Mucosa of rectum (tissue), 2 donors: Measurements from ENCODE around the gene HLA-DPB1.
"Not testable (repeated sequence)": the region's sequence is repeated elsewhere in the genome, so short reads cannot be mapped to it uniquely, and the experiment has no call there.

Source experiments
- H3K27ac ChIP-seq, 2 donors: one replicate each; pipeline ENCODE4 v1.7.0; 2013; ENCODE audit warnings: inconsistent platforms in 2 of 2, low read depth in 2 of 2, low read length in 2 of 2
- H3K27me3 ChIP-seq, 2 donors: one replicate each; pipeline ENCODE4 v1.7.0; 2013; ENCODE audit warnings: low read length in 2 of 2; ENCODE audit not compliant: control insufficient read depth in 2 of 2, insufficient read depth in 2 of 2
- H3K36me3 ChIP-seq, 2 donors: one replicate each; pipeline ENCODE4 v1.7.0; 2013; ENCODE audit warnings: low read length in 2 of 2; ENCODE audit not compliant: control insufficient read depth in 2 of 2, insufficient read depth in 2 of 2
- H3K4me1 ChIP-seq, 2 donors: one replicate each; pipeline ENCODE4 v1.7.0; 2013; ENCODE audit warnings: low read length in 2 of 2, mild to moderate bottlenecking in 1 of 2; ENCODE audit not compliant: control insufficient read depth in 2 of 2, insufficient read depth in 2 of 2
- H3K4me3 ChIP-seq, 2 donors: one replicate each; pipeline ENCODE4 v1.7.0; 2013; ENCODE audit warnings: low read length in 2 of 2
- H3K9ac ChIP-seq, 2 donors: one replicate each; pipeline ENCODE4 v1.7.0; 2013; ENCODE audit warnings: low read length in 2 of 2, low read depth in 1 of 2, mild to moderate bottlenecking in 1 of 2
- H3K9me3 ChIP-seq, 2 donors: one replicate each; pipeline ENCODE4 v1.7.0; 2013; ENCODE audit warnings: low read length in 2 of 2; ENCODE audit not compliant: control insufficient read depth in 2 of 2
- donor health status: healthy.
- donor health status: Normal muscosa, but diverticular disease.

Gene HLA-DPB1

GRCh38 chr6:33052627-33053026 lies 23.2 kb upstream of the HLA-DPB1 start:
- Histone ChIP-seq H3K36me3 (no peaks in the 10 kb centered on the region), H3K4me1 (no peaks in the 10 kb centered on the region), H3K27me3 (peaks cover 0 to 3% of the 10 kb centered on the region in 2 donors), H3K27ac (no peak overlapping the region), H3K9me3 (no peaks in the 10 kb centered on the region), H3K4me3 (no peak overlapping the region), H3K9ac (no peak overlapping the region)

- Histone ChIP-seq H3K4me3 (no peak overlapping the region), H3K27ac (no peak overlapping the region), H3K9me3 (no peaks in the 10 kb centered on the region), H3K4me1 (no peaks in the 10 kb centered on the region), H3K36me3 (no peaks in the 10 kb centered on the region), H3K9ac (no peak overlapping the region), H3K27me3 (peaks cover 0 to under 1% of the 10 kb centered on the region in 2 donors)
These were observed 22.6 kb upstream of the HLA-DPB1 start for GRCh38 chr6:33053230-33053629.

GRCh38 chr6:33057222-33058150 lies 18.3 kb upstream of the HLA-DPB1 start:
- no peaks in the 10 kb centered on the region for H3K4me1 ChIP-seq
- no peaks in the 10 kb centered on the region for H3K36me3 ChIP-seq
- H3K27ac ChIP-seq = peak overlapping the region in 1 of 2 donors; percentile 3

GRCh38 chr6:33061987-33062386 lies 13.8 kb upstream of the HLA-DPB1 start:
- Histone ChIP-seq H3K9me3 (no peaks in the 10 kb centered on the region), H3K4me3 (no peak overlapping the region), H3K27ac (no peak overlapping the region), H3K9ac (no peak overlapping the region), H3K36me3 (peaks cover 0 to under 1% of the 10 kb centered on the region in 2 donors), H3K4me1 (no peaks in the 10 kb centered on the region), H3K27me3 (no peaks in the 10 kb centered on the region)

More at GRCh38 chr6:33057222-33058150, 18.3 kb upstream of the HLA-DPB1 start:
- H3K9me3 ChIP-seq = no peaks in the 10 kb centered on the region
- no peak overlapping the region for H3K9ac ChIP-seq
- H3K27me3 ChIP-seq = no peaks in the 10 kb centered on the region
- H3K4me3 ChIP-seq = no peak overlapping the region

GRCh38 chr6:33063435-33063834 lies 12.4 kb upstream of the HLA-DPB1 start:
- not testable (repeated sequence) for H3K9ac ChIP-seq, H3K9me3 ChIP-seq, H3K27me3 ChIP-seq, H3K36me3 ChIP-seq, H3K4me3 ChIP-seq, H3K27ac ChIP-seq, H3K4me1 ChIP-seq

GRCh38 chr6:33064723-33065122 lies 11.1 kb upstream of the HLA-DPB1 start:
- Histone ChIP-seq H3K27me3 (no peaks in the 10 kb centered on the region), H3K9me3 (no peaks in the 10 kb centered on the region), H3K27ac (no peak overlapping the region)

GRCh38 chr6:33065312-33065711 lies 10.5 kb upstream of the HLA-DPB1 start:
- no peak overlapping the region for H3K27ac ChIP-seq
- no peaks in the 10 kb centered on the region for H3K4me1 ChIP-seq
- H3K9ac ChIP-seq = no peak overlapping the region
- H3K9me3 ChIP-seq = no peaks in the 10 kb centered on the region
- H3K27me3 ChIP-seq = peaks cover 0 to 2% of the 10 kb centered on the region in 2 donors
- no peak overlapping the region for H3K4me3 ChIP-seq
- H3K36me3 ChIP-seq = peaks cover 0 to 13% of the 10 kb centered on the region in 2 donors

More at GRCh38 chr6:33064723-33065122, 11.1 kb upstream of the HLA-DPB1 start:
- Histone ChIP-seq H3K4me3 (no peak overlapping the region), H3K4me1 (no peaks in the 10 kb centered on the region), H3K9ac (no peak overlapping the region), H3K36me3 (peaks cover 0 to 13% of the 10 kb centered on the region in 2 donors)

GRCh38 chr6:33066917-33067521 lies 8.8 kb upstream of the HLA-DPB1 start:
- Histone ChIP-seq H3K27me3 (peaks cover 0 to 2% of the 10 kb centered on the region in 2 donors), H3K4me1 (no peaks in the 10 kb centered on the region), H3K36me3 (peaks cover 0 to 13% of the 10 kb centered on the region in 2 donors), H3K9me3 (no peaks in the 10 kb centered on the region), H3K9ac (no peak overlapping the region), H3K4me3 (no peak overlapping the region), H3K27ac (no peak overlapping the region)

- Histone ChIP-seq H3K27me3 (peaks cover 0 to 2% of the 10 kb centered on the region in 2 donors), H3K4me1 (no peaks in the 10 kb centered on the region), H3K9ac (no peak overlapping the region), H3K27ac (no peak overlapping the region), H3K9me3 (no peaks in the 10 kb centered on the region), H3K4me3 (no peak overlapping the region), H3K36me3 (peaks cover 0 to 13% of the 10 kb centered on the region in 2 donors)
These were observed 6.6 kb upstream of the HLA-DPB1 start for GRCh38 chr6:33069021-33069738.

- Histone ChIP-seq H3K9me3 (no peaks in the 10 kb centered on the region), H3K9ac (no peak overlapping the region), H3K4me3 (peak overlapping the region in 1 of 2 donors; percentile 72), H3K4me1 (no peaks in the 10 kb centered on the region), H3K27ac (no peak overlapping the region), H3K36me3 (peaks cover 0 to 13% of the 10 kb centered on the region in 2 donors), H3K27me3 (peaks cover 0 to 2% of the 10 kb centered on the region in 2 donors)
These were observed 4.9 kb upstream of the HLA-DPB1 start for GRCh38 chr6:33070909-33071308.
